ENCODE measurements around the gene ZNF516.

The ZNF516 gene

GRCh38 chr18:76529433-76529811 is 34.4 kb upstream of the ZNF516 start:
- no peak for TF ChIP-seq CTCF (IDR thresholded peaks at IDR 0.05; ENCODE audit: extremely low read depth, missing control alignments)

GRCh38 chr18:76528477-76529432 is 33.7 kb upstream of the ZNF516 start:
- peak; percentile 21 for DNase-seq (ENCODE audit: low spot score)

More at GRCh38 chr18:76529433-76529811, 34.4 kb upstream of the ZNF516 start:
- DNase-seq (ENCODE audit: low spot score): no peak

DNA sequence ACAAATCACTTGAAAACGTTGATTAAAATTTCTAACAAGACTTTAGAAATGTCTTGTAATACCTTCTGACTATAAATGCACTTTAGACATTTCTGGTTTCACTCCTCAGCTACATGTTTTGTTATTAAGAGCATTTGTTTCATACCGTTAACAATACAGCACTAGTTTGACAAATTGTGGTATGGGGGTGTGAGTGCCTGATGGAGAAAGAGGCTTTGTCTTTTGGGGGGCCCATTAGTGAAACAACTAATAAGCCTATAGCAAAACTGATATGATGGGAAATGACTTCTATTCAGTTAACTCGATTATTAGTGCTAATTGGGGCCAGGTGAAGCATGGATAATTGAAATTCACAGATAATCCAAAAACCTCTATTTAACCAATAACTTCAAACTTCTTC is 30.9 kb upstream of the ZNF516 start:
- DNase-seq (ENCODE audit: low spot score): no peak
- no peak for TF ChIP-seq CTCF (IDR thresholded peaks at IDR 0.05; ENCODE audit: extremely low read depth, missing control alignments)

More at GRCh38 chr18:76528477-76529432, 33.7 kb upstream of the ZNF516 start:
- no peak for TF ChIP-seq CTCF (IDR thresholded peaks at IDR 0.05; ENCODE audit: extremely low read depth, missing control alignments)

DNA sequence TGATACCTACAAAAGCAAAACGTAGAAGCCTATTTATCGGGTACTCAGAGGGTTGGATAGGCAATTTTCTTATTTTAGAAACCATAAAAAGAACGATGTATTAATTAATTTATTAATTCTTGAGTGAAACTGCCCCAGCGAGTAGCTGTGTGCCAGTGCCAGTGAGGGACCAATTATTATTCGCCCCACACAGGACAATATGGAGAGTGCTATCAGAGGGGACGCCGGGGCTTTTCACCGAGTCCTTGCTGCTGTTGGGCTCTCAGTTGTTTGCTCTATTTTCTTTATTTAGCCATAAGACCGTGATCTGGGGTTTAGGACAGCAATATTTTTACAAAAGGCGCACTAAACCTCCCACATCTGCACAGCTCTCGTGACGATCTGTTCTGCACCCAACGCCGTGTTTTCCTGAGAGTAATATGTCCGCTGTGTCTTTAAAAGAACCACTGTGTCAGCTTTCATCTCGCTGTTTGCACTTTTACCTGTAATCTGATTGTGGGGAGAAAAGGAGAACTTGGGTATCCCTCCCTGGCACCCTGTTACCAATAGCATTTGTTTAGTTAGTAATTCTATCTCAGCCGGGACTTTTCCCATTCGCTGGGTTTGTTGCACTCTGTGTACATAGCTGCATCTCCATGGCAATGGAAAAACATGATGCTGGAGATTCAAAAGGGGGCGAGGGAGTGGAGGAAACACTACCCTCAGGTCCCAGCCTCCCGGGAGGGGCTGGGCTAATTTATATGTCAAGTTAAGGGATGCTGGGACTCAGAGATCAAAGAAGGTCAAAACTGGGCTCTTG is 30.1 kb upstream of the ZNF516 start:
- no peak for DNase-seq (ENCODE audit: low spot score)
- TF ChIP-seq CTCF (IDR thresholded peaks at IDR 0.05; ENCODE audit: extremely low read depth, missing control alignments): no peak

DNA sequence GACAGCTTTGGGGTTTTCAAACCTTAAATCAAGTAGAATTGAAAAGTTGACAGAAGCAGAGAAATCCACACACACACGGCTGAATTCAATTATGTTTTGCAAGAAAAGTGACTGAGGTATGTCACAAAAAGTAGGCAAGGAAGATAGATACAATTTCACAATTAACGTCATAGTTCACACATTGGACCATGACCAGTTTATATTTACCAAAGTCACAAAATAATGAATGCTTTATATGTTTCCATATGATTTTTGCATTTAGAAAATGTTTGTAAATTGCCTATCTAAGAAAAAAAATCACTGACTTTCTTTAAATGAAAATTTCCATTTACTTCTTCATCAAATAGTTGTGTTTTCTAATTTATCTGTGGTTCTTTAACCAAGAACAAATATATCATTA is 29.4 kb upstream of the ZNF516 start:
- TF ChIP-seq CTCF (IDR thresholded peaks at IDR 0.05; ENCODE audit: extremely low read depth, missing control alignments): no peak
- no peak for DNase-seq (ENCODE audit: low spot score)

GRCh38 chr18:76522551-76522950 is 27.5 kb upstream of the ZNF516 start:
- DNase-seq (ENCODE audit: low spot score): no peak
- TF ChIP-seq CTCF (IDR thresholded peaks at IDR 0.05; ENCODE audit: extremely low read depth, missing control alignments): no peak

- no peak for DNase-seq (ENCODE audit: low spot score)
- no peak for TF ChIP-seq CTCF (IDR thresholded peaks at IDR 0.05; ENCODE audit: extremely low read depth, missing control alignments)
Measured at GRCh38 chr18:76522122-76522503, 27.1 kb upstream of the ZNF516 start.

Measured in GM20000 (cell line).